HG02642 (cell line): ENCODE results near the gene ZNF670.
"Not testable (repeated sequence)": the region's sequence is repeated elsewhere in the genome, so short reads cannot be mapped to it uniquely, and the experiment has no call there.

Source experiments
- ATAC-seq: cut with Tn5 transposase; IDR thresholded peaks from one replicate; pipeline ENCODE4 v1.9.1; 2021; ENCODE audit warnings: mild to moderate bottlenecking; ENCODE audit not compliant: unreplicated experiment, poor library complexity

The ZNF670 gene

DNA sequence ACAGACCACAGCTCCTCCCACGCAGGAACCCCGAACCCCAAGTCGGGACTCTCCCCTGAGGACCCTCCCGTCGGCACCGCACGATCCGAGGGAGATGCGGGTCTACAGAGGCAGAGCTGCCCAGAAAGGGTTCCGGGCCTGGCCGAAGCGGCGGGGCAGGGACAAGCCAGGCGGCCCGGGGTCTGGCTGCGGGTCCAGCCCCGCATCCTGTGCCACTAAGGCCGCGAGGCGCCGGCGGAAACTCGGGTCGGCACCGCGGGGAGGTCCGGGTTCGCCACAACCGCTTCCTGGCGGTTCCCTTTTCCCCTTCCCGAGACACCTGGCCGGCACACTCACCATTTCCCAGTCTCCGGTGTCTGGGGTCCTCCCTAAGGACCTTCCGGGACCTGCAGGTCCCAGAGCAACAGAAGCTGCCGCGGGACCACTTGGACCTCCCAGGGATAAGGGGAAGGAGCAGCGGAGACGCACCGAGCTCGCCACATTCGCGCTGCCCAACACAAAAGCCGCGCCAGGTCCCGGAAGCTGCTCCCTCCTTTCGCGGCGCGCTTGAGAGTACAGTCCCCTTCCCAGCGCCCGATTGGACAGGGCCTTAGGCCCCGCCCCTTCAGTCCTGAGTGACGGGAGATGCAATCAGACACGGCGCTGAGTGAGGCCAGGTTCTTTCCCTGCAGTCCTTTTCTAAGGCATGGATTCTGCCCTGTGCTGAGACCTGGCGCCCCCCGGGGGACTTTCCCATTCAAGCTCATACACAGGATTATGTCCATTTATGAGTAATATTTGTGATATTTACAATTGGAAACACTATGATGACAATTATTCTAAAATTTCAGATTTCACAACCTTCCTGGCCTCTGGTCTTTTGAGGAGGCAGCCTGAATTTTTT, at the start of gene ZNF670:
ZNF670 (minus strand) TSS at position 554 of the 883 bp plus-strand sequence; CDS start at position 339, 215 bp downstream.
- ATAC-seq: peak; percentile 100

DNA sequence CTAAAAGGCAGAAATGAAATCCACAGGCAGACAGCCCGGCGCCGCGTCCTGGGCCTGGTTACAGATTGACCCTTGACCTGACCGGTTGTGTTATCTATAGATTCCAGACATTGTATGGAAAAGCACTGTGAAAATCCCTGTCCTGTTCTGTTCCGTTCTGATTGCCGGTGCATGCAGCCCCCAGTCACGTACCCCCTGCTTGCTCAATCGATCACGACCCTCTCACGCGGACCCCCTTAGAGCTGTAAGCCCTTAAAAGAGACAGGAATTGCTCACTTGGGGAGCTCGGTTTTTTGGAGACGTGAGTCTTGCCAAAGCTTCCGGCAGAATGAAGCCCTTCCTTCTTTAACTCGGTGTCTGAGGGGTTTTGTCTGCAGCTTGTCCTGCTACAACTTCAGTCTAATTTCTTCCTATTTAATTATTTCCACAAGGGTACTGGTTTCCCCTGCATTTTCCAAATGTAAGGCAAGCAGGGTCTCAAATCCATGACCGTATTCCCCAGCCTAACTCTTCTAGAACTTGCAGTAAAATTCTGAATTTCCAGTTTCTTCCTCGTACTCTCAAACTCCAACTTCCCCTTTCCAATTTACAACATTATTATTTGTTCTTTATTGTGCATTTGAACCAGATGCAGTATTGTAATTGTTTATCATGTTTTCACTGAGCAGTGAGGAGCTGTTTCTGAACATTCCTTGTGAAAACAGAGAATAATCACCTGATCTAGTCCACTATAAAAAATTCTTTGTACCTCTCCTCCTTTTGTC, 49.1 kb upstream of the ZNF670 start:
- not testable (repeated sequence) for ATAC-seq

DNA sequence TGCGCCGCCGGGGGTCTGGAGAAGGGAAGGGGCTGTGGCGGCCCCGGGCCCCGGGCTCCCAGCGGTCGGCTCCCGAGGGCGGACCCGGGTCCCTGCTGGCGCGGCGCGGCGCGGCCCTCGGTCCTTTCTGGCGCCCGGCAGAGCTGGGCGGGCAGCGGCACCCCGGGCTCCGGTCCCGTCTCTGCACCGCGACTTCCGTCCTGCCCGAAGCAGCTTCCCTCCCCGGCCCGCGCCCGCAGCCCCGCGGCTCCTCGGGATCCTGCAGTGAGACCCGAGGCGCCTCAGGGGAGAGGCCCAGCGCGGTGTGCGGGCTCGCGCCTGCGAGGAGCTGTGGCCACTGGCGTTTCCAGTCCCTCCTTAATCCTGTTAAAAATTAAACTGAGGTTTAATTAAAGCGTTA, 48.0 kb upstream of the ZNF670 start:
- peak; percentile 65 for ATAC-seq

DNA sequence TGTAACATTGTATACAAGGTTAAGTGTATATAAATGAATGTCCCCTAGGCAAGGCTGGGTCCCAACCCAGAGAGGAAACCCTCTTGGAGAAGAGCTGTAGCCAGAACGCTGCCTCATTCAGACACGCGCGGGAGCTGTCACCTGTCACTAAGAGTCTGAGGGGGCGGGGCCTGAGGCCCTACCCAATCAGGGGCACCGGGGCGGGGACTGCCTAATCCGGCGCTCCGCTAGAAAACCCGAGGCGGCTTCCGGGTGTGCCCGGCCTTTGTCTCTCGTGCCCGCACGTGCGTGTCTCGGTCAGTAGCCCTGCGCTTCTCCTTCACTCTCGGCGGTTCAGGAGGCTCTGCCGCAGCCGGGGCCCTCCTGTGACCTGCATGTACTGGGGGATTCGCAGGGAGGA, 47.6 kb upstream of the ZNF670 start:
- ATAC-seq: peak; percentile 99

DNA sequence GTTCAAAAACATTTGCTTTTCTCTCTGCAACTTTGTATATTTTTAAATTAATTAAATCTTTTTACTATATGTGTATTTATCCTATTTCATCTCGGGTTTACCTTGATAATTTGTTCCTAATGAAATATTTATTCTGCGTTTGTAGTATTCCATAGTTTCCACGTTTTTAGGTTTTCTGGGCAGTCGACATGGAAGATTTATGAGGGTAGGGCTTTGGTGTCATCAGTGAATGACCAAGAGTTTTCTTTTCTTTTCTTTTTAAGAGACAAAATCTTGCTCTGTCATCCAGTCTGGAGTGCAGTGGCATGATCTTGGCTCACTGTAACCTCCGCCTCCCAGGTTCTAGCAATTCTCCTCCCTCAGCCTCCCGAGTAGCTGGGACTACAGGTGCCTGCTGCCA, 42.8 kb upstream of the ZNF670 start:
- ATAC-seq: no peak

DNA sequence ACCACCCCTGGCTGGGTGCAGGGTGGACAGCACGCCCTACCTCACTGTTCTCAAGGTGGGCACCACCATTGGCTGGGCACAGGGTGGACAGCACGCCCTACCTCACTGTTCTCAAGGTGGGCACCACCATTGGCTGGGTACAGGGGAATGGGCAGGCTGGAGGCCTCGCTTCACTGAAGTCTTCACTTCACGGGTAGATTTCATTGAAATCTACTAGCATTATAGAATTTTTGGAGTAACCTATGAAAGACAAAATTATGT, 41.7 kb upstream of the ZNF670 start:
- ATAC-seq: not testable (repeated sequence)

DNA sequence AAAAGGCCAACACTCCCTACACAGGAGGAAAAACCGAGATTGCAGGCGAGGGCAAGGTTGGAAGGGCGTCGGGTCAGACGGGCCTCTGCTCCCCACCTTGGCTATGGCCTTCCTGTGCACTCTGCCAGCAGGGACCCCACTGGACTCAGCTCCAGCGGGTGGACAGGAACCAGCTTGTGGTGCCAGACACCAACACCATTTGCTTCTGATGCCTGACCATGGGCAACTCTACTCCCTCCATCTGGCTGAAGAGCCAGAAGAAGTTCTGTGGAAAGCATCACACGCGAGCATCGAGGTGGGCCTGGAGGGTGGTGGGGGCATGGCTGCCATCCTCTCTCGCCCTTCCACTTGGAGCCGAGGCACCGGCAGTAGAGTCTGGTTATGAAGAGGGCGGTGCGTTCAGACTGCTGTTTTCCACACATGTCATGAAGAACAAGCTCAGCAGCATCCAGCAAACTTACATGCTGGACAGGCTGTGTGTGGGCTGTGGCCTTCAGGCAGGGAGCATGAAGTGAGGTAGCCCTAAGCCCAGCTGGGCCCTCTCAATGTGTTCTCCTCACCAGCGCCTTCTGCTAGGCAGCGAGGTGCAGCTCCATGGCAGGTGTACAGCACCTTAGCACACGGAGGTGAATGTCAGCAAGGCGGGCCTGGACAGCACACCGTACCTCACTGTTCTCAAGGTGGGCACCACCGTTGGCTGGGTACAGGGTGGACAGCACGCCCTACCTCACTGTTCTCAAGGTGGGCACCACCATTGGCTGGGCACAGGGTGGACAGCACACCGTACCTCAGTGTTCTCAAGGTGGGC, 41.2 kb upstream of the ZNF670 start:
- ATAC-seq: no peak

DNA sequence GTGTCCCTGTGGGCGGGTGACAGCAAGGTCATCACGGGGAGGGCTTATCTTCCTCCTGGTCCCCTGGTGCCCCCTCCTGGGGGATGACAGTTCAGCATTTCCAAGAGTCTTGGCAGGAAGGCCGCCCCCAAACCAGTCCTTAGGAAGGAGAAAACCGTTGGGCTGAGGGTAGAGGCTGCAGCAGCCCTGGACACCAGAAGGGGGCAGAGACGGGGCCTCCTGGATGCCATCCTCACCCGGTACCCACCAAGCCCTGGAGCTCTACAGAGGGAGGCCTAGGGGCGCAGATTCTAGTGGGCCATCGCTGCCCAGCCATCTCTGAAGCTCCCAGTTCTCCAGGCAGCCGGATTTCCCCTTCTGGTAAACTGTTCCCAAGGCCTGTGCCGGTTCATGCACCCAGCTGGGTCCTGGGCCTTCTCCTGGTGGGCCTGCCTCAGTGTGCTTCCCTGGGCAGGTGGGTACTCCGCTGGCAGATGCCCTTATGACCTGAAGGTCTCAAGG, 40.4 kb upstream of the ZNF670 start:
- ATAC-seq: no peak

DNA sequence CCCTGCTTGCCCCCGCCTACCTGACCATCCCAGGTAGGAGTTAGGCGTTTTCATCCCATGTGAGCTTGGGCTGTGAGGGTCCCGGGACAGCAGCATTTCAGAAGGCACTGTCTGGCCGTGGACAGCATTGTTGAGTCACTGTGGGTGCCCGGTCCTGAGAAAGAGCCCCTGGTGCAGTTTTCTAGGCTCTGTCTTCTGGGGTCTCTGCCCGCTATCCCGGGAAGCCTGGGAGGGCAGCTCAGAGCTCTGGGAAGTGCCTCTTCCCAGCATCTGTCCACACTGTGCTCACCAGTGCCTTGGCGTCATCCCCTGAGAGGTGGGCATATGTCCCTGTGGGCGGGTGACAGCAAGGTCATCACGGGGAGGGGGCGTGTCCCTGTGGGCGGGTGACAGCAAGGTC, 36.9 kb upstream of the ZNF670 start:
- no peak for ATAC-seq

DNA sequence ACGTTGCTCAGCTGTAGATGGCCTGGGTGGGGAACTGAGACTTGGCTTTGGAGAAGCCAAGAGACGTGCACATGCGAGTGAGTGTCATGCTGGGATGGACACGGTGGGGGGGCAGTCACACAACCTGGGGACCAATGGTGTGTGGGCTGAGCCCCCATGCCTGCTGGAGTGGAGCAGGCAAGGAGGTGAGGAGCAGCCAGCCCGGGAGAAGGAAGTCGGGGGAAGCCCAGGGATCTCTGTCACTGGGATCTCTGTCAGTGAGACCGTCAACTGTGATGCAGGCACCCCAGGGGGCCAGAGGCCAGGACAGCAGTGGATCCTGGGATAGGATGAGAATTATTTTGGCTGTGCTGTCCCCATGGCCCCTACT, 36.5 kb upstream of the ZNF670 start:
- no peak for ATAC-seq

DNA sequence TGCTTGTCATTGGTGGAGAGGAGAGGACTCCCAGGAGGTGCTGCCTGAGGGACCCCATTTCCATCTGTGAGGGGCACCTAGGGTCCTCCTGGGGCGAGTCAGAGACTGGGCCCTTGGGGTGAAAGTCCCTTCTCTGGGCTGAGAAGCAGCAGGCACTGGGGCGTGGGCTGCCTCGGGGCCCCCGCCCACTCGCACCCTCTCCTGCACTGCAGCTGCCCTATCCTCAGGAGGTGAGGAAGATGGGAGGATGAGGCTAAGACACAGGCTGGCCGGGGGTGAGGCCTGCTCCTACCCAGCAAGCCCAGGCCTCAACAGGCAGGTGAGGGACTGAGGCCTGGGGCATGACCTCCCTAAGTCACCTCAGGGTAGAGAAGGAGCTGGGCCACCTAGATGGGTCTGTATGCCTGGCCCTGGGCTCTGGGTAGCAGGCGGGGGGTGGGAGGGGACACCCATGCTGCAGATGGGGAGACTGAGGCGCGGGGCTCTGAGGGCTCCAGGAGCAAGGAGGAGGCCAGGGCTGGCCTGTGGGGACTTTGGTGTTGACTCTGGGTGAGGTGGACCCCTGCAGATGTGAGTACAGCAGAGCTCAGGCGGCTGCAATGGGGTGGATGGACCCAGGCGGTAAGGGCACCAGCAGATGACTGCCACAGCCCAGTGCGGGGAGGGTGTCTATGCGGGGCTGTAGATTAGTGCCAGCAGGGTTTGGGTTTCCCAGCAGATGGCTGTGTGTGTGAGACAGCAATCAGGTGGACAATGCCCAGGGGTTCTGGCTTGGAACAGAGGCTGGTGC, 35.9 kb upstream of the ZNF670 start:
- no peak for ATAC-seq

DNA sequence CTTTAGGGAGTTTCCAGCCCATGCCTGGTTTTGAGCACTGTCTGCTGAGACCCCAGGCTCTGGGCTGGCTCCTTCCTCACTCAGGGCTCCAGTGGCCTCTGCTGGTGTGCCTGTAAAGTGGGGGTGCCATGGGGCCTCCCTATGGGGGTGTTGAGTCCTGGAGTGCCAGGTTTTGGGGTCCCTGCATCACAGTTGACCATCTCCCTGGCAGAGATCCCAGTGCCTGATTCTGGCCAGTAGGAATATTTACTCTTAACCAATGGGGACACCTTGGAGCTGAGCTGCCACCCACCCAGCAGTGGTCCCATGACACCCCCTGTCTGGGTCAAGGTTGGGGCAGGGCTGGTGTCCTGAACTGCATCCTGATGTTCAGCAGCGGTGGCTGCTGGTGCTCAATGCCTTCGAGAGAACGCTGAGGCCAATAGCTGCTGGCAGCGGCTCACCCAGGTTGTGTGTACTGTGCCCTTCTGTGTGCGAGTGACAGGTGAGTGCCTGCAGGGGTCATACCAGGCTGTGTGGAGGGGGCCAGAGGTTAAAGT, 35.2 kb upstream of the ZNF670 start:
- ATAC-seq: no peak

DNA sequence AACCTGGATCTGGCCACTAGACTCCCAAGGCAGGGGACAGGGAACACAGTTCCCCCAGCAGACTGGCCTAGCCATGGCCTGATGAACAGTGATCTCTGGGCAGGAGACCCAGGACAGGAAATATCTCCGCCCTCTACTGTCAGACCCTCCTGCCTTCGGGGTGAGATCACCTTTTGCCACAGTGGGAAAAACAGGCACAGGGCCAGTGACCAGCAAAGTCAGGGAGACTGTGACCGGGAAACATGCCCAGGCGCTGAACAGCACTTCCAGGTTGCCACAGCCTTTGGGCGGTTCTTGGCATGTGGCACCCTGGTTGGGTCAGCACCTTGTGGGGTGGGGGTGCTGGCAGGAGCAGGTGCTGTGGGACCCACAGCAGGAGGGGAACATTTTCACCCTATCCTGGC, 34.5 kb upstream of the ZNF670 start:
- ATAC-seq: no peak

DNA sequence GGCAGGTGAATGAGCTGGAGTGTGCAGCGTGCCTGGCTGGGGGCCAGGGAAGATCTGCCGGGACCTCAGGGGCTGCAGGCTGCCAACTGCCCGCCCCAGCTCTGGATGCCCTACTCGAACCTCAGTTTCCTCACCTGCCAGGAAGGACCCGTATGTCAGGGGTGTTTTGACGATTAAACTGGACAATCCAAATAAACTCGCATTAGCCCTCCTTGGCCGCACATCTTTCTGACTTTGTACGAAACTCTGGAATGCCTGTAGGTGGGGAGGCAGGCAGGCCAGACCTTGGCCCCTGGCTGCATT, 33.8 kb upstream of the ZNF670 start:
- ATAC-seq: no peak

DNA sequence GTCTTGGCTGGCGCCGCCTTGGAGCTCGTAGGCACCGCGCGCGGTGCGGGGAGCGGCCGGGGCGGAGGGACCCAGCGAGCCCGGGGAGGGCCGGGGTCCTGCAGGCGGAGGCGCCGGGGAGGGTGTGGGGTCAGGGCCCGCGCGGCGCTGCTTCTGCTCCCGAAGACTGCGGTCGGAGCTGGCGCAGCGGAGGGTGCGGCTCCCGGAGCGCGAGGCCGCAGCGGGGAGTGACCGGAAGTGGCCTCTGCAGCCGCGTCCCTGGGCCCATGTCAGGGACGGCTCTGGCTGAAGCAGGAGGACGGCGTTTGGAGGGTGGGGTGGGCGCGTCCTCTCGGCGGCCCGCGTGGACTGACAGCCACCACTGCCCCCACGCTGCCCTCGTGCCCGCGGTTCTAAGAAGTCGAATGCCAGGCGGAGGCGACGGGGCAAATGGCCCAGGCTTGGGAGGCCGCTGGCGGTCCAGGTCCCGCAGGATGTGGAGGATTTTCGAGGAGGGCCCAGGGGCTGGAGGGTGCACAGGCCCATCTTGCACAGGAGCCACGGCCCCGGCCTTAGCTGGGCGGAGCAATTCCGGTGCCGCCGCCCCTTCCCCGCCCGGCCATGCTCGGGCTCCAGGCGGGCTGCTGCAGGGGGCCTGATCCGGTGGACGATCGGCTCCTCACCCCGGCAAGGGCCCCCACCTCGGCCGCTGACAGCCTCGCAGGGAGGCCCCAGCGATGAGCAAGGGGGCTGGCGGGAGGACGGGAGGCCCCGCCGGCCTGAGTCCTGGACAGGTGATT, 33.3 kb upstream of the ZNF670 start:
- ATAC-seq: no peak

DNA sequence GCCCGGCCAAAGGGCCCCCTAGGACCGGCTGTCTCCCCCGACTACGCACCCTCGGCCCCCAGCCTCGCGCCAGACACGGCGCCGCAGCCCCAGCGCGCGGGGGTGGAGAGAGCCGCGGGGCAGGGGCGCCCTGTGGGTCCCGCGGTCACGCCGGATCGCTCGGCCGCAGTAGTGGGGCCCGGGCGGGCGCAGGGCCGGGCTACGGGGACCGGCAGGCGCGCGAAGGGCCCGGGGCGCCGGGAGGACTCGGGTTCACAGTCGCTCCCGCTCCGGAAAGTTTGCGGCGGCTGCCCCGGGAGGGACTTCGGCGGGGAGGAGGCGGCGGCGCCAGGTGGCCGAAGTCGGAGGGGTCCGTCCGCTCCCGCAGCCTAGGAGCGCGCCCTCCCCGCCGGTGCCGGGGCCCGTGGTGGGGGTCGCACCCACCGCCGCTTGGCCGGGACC, 32.7 kb upstream of the ZNF670 start:
- no peak for ATAC-seq

DNA sequence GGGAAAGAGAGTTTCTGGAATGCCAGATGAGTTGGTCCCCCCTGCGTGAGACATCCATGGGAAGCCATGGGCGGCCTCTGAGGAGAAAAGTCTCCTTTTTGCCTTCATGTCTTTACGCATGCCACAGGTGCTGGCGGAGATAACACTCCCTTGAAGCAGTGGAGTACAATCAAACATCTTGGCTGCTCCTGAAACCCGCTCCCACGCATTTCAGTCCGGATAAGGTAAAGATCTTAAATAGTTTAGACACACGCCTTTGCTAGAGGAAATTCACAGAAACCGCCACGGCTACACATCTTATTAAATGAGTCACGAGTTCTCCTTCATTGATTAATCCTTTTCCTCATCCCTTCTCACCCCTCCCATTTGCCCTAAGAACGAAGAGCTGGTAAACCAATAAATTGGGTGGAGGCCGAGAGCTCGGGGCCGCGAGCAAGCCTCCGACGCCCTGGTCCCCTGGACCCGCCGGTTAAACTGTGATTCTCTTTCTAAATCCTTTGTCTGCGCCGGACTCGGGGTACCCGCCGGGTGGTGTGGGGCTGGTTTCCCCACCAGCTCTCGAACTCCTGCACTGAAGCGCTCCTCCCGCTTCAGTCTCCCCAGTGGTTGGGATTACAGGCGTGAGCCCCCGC, 32.1 kb upstream of the ZNF670 start:
- no peak for ATAC-seq

DNA sequence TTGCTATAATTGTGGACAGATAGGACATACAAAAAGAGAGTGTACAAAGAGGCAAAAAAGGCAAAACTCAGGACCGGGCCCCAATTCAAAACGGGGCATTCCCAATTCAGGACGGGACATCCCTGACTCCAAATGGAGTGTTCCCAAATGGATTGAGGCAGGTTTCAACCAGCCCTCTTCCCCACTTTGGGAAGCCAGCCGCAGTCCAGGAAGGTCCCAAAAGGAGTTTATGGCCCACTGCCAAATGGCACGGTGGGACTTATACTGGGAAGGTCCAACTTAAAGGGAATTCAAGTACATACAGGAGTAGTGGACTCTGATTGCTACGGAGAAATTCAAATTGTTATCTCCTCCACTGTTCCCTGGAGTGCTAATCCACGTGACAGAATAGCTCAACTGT, 29.1 kb upstream of the ZNF670 start:
- no peak for ATAC-seq

DNA sequence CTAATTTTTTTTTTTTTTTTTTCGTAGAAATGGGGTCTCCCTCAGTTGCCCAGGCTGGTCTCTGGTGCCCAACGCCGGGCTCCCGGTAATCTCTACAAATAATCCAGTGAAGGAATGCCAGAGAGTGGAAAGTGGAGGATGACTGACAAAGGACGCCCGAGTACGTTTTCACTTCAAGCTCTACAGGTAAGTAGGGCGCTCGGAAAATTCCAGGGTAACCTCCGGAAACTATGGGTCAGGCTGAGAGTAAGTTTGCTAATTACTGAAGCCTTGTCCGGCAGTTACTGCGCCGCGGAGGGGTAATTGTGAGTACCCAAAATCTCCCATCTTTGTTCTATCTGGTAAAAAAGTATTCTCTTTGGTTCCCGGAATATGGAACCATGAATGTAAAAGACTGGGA, 27.4 kb upstream of the ZNF670 start:
- ATAC-seq: no peak
